Skin of body (tissue), 2 donors: ENCODE results near the gene CLDN12. TPM values are rescaled to one million over a fixed set of nuclear protein-coding genes. Genes with fewer than 3 reads are reported as not detected.

Experiments used
- DNase-seq: peaks from one replicate; lab custom pipeline; 2025; lab: John Stamatoyannopoulos, UW
- total RNA-seq: library from RNA; depleted of rRNA; stranded (reverse); fragments of >200 nt; gene quantifications from one replicate; pipeline ENCODE4 v1.2.3, GENCODE V29; 2014

Gene CLDN12
- 22.7 TPM for total RNA-seq

DNA sequence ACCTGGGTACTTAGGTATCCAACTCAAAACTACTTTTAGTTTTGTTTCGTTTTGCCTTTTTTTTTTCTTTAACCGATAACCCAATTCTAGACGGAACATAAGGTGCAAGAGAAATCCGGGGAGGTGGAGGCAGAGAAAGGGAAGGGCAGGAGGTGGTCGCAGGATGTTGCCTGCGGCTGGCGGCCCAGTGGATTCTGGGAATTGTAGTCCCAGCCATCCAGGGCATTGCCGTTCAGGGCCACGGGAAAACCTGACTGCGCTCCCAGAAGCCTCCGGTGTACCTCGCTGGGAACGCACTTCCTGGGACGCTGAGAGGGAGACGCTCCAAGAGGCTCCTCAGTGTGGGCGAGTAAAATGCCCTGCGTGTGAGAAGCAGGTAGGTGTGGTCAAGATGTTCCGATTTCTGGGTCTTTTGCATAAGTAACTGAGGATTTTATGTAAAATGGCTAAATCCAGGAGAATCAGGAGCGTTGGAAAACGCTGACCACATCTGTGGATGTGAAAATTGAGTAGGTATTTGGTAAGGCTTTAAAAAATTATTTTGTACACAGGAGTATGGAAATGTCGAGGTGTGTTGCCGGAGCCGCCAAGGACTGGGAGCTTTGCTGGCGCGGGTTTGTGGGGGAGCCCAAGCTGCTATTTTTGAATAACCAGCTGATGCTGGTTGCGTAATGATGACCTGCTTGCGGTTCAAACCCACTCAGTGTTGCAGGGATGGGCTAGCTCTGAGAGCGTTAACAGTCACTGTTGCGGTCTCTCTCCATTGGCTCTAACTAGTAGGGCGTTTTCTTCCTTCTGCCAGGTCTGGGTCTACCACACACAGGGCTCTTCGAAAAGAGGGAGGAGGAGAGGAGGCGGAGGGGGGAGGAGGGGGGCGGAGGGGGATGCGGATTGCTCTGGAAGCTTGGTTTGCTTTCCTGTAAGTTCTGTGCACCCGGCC, at the start of gene CLDN12:
CLDN12 (plus strand) TSS at position 288 of the 940 bp plus-strand sequence. CDS start 9,216 bp downstream, outside the sequence.
- peak; percentile 80 for DNase-seq

DNA sequence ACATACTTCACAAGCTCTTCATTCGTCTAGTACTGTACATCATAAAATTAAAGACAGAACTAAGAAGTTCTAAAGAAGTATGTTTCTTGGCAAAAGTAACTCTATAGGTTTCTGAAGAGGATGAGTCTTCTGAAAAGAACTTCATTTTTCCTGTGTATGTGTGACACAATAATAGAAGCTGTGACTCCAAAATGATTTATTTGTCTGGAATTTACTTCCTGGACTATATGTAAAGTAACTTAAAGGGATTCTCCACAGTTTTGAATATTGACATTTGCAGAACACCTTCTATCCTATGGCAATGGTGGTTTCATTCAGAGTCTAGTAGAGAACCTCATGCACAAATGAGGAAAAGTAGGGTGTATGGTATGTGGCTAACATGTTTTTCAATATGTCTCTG, 19.8 kb upstream of the CLDN12 start:
- no peak for DNase-seq

DNA sequence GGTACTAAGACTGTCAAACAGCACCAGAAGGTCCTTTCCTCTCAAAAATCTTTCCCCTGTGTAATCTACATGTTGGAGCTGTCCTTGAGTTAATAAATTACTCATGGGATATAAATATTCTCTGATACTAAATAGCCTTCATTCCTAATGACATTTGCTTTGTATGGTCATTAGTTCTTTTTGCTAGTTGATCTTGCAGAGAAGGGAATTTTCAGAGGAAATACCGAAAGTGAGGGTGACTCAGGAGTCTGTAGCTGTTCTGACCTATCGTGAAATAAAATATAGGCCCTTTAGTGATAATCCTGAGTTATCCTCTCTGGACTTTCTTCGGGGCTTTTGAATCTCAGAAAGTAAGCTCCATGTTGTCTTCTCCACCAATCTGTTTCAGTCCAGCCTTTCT, 19.4 kb upstream of the CLDN12 start:
- DNase-seq: no peak

DNA sequence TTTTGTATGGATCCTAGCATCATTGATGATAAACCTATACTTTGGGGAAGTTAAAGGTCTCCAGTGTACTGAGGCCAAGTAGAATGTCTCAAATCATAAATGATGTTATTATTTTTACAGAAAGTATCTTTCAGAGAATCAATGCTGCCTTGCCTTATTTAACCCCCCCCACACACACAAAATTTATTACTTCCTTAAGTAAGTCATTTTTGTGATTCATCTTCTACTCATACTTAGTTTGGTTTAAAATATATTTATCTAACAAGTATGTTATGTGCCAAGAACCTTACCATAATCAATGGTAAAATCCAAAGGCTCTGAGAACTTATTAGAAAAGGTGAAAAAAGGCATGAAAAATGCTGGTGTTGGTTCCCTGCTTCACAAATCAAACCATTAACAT, 18.8 kb upstream of the CLDN12 start:
- no peak for DNase-seq

DNA sequence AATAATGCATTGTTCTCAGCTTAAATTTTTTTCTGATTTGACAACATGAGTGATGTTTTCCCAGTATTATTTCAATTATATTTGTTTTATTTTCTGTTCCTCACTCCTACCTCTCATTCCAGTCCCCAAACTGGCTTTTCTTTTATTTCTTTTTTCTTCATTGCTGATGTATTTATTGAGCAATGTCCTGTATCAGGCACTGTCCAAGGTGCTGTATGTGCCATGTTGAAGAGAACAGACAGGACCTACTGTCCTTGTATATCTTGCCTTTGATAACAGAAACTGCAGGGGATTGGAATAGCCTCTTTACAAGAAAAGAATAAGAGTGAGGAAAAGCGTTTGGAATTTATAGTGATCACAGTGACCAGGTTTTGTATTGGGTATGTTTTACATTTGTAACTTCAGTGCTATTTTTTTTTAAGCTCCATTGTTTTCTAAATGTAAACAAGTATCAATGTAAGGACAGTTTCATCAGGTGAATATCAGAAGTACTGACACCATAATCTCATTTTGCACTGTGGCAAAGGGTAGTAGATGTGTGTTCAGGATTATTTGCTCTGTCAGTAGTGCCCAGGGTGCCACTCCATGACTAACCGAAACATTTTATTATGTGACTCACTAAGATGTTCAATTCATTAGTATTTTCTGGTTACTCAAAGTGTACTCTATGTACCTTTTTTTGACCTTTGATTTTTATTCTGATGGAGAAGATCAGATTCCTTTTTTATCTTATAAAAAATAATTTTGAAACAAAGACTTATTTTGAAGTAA, 15.6 kb upstream of the CLDN12 start:
- DNase-seq: no peak

DNA sequence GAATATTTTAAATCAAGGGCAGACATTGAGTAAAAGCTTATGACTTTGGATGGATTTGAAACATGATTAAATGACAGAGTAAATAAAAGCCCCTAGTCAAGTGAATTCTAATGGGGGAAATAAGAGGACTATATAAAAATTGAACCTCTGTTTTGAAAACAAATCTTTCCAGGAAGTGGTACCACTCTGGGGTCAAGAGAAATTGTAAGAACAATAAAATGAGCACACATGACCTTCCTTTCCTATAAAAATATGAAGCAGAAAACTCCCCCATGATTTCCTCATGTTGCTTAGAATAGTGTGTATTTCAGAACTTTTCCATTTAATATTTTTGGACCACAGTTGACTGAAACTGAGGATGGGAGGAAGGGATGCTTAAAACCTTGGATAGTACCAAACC, 12.3 kb upstream of the CLDN12 start:
- DNase-seq: no peak

DNA sequence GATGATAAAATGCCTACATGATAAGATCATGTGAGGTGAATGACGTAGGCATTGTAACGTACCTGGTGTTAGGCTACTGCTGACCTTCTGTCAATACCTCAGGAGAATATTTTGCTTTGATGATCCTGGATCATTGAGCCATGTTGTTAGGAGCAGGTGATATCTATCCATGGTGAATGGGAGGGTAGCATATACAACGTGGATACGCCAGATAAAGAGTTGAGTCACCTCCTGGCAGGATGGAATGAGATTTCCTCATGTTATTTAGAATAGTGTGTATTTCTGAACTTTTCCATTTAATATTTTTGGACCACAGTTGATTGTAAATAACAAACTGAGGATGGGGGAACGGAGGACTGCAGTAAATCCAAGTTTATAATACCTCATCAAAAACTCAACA, 11.8 kb upstream of the CLDN12 start:
- no peak for DNase-seq

DNA sequence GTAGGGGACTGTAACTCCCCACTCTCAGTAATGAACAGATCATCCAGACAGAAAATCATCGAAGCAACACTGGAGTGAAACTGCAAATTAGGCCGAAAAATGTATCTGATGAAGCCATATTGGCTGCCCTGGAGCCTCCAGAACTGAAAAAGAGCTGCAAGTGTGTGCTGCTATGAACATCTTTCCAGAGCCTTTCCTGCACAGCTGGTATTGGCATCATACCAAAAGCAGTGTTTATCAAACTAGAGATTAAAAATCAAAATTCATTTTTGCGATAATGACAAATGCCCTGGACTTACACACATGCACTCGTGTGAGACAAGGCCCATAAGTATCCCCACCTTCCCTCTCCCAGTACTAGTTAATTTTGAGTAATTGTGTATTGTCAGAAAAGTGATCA, 6.8 kb upstream of the CLDN12 start:
- no peak for DNase-seq

DNA sequence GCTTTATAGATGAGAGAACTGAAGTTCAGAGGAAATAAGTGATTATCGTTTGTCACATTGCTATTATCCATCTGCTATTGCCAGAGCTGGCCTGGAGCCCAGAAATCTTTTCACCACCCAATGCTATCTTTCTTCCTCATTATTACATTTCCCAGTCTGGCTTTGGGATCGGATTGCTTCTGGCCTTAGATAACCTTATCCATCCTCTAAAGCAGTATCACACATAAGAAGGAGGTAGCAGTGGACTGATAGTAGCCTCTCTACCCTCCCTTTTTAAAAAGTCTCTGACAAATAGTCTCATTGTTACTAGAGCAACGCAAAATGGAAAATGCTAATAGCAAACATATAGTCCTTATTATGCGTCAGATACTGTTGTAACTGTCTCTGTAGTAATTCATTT, 1.3 kb upstream of the CLDN12 start:
- peak; percentile 12 for DNase-seq

DNA sequence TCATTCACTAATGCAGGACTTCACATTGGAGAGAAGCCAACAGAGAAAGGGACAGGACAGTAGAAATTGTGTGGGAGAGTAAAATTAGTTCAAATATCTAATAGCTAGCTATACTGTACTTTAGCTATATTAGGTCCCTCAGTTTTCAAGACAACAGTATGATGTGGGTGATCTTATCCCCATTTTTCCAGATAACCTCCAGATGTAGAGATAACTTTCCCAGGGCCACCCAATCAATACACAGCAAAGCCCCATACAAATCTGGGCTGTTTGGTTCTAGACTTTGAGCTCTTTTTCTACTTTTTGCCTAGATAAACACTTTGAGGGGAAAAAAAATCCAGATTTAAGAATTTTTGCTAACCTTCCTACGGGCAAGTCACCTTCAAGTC, 482 bp upstream of the CLDN12 start:
- no peak for DNase-seq

DNA sequence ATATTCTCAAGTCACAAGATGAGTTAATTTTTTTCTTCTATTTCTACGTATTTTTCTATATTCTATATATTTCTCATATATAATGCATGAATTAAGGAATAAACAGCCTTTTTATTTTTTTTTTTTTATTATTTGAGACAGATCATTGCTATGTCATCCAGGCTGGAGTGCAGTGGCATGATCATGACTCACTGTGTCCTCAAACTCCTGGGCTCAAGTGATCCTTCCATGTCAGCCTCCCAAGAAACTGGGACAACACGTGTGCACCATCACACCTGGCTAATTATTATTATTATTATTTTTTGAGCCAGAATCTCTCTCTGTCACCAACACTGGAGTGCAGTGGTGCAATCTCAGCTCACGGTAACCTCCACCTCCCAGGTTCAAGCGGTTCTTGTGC, 1.5 kb downstream of the CLDN12 start:
- no peak for DNase-seq

DNA sequence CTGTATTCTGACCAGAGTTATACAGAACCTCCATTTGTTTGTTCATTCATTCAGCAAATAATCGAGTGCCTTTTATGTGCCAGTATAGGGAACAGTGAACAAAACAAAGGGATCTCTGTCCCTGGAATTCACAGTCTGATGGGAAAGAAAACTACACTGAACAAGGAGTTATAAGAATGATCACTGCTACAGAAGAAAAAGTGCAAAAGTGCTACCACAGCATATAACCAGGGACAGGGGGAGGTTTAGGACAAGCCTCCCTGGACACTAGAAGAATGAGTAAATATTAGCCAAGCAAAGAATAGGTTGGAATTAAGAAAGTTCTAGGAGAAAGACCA, 4.2 kb downstream of the CLDN12 start:
- DNase-seq: no peak

DNA sequence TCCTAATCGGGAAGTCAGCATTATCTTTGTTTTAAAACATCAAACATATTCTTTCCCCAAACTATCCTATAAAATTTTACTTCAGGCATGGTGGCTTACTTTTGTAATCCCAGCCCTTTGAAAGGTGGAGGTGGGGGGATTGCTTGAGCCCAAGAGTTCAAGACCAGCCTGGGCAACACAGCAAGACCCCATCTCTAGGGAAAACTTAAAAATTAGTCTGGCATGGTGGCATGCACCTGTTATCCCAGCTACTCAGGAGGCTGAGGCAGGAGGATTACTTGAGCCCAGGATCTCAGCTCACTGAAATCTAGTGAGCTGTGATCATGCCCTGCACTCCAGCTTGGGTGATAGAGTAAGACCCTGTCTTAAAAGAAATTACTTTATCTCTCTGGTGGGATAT, 4.9 kb downstream of the CLDN12 start:
- no peak for DNase-seq

DNA sequence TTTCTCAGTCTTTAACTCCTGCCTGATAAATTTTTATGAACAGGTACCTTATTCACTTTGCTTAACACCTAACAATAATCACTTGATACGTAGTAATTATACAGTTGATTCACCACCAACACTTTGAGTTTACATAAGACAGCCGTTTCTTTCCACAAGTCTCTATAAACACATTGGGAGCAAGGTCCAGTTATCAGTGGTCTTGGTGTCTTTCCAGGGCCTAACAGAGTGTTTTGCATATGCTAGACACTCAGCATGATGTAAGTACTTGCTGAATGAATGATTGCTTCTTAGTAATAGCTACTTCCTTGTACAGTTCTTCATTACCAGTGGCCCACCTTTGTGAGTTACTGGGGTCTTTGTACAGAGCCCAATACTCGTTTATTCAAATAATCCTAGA, 6.4 kb downstream of the CLDN12 start:
- no peak for DNase-seq

DNA sequence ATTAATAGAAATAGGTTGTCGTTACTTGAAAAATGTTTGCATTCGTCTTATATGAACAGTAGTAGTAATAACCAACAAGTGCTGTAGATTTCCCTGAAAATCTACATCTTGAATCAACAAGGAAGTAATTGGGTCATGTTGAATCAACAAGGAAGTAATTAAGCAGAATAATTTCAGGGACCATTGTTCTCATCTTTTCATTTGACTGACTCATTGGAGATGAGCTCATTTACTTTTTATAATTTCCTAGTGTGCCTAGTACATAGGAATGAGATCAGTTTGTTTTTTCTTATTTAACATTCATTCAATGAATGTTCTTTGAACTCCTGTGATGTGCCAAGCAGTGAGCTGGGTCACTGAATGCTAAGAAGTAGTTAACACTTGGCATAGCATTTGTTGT, 8.2 kb downstream of the CLDN12 start:
- no peak for DNase-seq

DNA sequence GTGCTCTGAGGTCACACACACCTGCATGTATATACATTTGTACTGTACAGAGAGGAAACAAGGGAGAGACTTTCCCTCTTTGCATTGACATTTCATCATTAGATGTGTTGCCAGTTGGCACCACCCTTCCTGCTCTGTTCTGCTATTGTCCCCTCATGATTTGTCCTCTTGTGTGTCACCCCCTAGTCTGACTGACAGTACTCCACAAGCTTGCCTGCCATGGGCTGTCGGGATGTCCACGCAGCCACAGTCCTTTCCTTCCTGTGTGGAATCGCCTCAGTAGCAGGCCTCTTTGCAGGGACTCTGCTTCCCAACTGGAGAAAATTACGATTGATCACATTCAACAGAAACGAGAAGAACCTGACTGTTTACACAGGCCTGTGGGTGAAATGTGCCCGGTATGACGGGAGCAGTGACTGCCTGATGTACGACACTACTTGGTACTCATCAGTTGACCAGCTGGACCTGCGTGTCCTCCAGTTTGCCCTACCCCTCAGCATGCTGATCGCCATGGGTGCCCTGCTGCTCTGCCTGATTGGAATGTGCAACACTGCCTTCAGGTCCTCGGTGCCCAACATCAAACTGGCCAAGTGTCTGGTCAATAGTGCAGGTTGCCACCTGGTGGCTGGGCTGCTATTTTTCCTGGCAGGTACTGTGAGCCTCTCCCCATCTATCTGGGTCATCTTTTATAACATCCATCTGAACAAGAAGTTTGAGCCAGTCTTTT, 9.4 kb downstream of the CLDN12 start:
- no peak for DNase-seq

DNA sequence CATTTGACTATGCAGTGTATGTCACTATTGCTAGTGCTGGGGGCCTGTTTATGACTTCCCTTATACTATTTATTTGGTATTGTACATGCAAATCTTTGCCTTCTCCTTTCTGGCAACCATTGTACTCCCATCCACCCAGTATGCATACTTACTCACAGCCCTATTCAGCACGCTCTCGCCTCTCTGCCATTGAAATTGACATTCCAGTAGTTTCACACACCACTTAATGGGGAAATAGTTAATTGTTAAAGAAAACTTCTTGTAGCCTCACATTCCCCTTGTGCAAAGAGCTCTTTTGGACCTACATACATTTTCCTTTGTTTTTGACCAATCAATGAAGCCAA, 9.9 kb downstream of the CLDN12 start:
- DNase-seq: no peak

DNA sequence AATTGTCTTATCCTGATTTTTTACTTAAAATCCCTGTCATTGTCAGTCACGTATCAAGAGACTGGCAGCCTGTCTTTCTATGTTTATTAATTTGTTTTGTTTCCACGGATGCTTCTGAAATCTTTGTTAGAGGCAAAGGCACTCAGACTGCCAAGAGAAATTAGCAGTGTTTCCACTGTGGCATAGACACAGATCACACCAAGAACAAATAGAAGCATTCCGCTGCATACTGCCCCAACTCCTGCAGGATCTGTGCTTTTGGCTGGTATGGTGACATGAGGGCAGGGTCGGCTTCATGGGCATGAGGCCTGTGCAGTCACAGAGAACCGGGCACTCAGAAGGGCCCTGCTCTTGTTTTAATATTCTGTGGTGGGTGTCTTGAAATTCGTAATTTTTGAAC, 18.4 kb downstream of the CLDN12 start:
- no peak for DNase-seq

DNA sequence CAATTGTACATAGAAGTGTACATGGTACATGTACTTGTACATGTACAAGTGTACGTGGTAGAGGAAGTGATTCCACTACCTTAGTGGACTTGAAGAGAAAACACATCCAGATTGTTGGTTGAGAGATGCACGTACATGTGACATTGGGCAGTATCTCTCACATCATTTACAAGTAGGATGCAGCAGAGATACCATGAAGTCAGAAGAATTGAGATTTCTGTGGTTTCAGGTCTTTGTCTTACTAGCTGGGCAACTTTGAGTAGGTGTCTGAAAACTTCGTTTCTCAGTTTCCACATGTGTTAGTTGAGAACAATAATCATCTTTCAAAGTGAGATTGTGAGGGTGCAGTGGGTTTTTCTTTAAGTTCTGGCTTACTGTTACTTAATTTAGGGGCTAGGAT, 21.5 kb downstream of the CLDN12 start:
- no peak for DNase-seq

DNA sequence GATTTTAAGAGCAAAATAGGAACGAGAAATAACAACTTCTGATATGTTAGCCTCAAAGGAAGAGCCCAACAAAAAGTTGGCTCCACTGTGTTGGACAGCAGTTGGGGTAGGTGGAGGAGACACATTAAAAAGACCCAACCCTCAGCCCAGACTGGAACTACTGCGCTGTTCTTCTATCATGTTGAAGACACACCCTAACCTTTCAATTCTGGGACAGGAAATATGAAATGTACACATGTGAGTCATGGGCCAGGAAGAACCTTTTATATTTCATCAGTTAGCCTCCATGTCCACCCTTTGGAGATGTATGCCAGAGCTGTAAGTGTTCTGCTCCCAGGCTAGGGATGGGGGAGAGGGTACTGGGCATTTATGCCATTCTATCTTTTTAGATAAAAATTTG, 22.1 kb downstream of the CLDN12 start:
- no peak for DNase-seq

DNA sequence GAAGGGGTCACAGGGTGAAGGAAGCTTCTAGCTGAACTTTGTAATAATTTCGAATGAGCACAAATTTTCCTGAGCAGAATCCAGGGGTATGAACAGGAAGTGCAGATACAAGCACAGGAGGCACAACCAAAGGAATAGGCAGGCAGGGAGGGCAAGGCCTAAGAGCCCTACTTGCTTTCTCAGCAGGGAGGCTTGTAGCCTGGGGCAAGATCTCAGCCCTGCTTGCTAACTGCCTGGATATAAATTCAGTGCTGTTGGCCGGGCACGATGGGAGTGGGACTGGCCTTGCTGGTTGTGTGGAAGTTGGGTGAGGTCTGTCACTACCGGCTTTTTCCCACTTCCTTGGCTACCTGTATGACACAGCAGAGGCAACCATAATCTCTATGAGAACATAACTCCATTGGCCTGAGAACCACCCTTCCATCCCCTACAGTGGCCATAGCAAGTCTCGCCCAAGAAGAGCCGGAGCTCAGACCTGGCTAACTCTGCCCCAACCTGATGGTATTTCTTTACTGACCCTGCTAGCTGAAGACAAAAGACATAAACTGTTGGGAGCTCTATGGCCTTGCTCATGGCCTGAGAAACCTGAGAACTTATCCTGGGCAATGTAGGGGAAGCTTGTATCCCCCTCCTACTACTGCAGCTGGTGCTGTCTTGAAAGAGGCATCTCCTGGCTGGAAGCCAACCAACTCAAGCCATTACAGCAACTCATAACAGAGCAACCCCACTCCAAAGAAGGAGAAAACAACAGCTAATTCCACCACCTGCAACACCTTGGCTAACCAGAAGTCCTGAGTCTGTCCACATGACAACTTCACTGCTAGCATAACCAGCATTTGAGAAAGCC, 27.6 kb downstream of the CLDN12 start:
- no peak for DNase-seq
